Lower leg skin (tissue), 4 donors: ENCODE measurements around the gene BRD3OS. TPM values are rescaled to one million over a fixed set of nuclear protein-coding genes. Genes with fewer than 3 reads are reported as not detected.

Experiments used
- DNase-seq, 2 donors: peaks; one replicate each; pipeline ENCODE4 v3.0.0-alpha.2; 2019; ENCODE audit warnings: low spot score in 2 of 2
- H3K4me3 ChIP-seq: fragments of 200-600 bp; sonication (generic); 2 replicates; pipeline ENCODE4 v1.5.1; 2017; ENCODE audit warnings: mild to moderate bottlenecking, low read depth; ENCODE audit not compliant: poor library complexity, severe bottlenecking
- POLR2A ChIP-seq, 2 donors: fragments of 450-650 bp; IDR thresholded peaks; one replicate each; pipeline ENCODE4 v1.6.1; 2016 to 2017; ENCODE audit warnings: antibody characterized with exemption in 2 of 2, mild to moderate bottlenecking in 1 of 2, moderate library complexity in 1 of 2
- WGBS, 2 donors: methylation state at CpG; one replicate each; pipeline ENCODE4 v1.1.5; 2018; 5-methylcytosine and 5-hydroxymethylcytosine counted together
- intact Hi-C: fragments of 100-400 bp; cut with DNase I; formaldehyde crosslinking; loops from one replicate; pipeline ENCODE4 v1.15.0; 2023; ENCODE audit warnings: low total_unique reads
- total RNA-seq, 4 donors: library from RNA; depleted of rRNA; stranded (reverse); fragments of >200 nt; gene quantifications; one replicate each; pipeline ENCODE4 v1.1.0, GENCODE V29; 2016
- TF ChIP-seq, protein P1 (sequence below), 3 donors: fragments of 450-650 bp; IDR thresholded peaks; one replicate each; pipeline ENCODE4 v1.5.1; 2016; ENCODE audit warnings: antibody characterized with exemption in 3 of 3, mild to moderate bottlenecking in 3 of 3, moderate library complexity in 2 of 3

BRD3OS gene
- total RNA-seq, 4 donors from 2014 or later, result 2.5 to 11.0 (median 6.4) TPM

- intact Hi-C loops, result no loop called here
- no peak overlapping the region for H3K4me3 ChIP-seq
- TF ChIP-seq POLR2A (IDR thresholded peaks at IDR 0.05), result no peak
- TF ChIP-seq, protein P1, sequence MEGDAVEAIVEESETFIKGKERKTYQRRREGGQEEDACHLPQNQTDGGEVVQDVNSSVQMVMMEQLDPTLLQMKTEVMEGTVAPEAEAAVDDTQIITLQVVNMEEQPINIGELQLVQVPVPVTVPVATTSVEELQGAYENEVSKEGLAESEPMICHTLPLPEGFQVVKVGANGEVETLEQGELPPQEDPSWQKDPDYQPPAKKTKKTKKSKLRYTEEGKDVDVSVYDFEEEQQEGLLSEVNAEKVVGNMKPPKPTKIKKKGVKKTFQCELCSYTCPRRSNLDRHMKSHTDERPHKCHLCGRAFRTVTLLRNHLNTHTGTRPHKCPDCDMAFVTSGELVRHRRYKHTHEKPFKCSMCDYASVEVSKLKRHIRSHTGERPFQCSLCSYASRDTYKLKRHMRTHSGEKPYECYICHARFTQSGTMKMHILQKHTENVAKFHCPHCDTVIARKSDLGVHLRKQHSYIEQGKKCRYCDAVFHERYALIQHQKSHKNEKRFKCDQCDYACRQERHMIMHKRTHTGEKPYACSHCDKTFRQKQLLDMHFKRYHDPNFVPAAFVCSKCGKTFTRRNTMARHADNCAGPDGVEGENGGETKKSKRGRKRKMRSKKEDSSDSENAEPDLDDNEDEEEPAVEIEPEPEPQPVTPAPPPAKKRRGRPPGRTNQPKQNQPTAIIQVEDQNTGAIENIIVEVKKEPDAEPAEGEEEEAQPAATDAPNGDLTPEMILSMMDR (IDR thresholded peaks at IDR 0.05), result no peak
- WGBS, 2 donors, result 67 to 75% methylated on average over 19 to 28 of the region's 28 CpGs
- DNase-seq, result peak in 1 of 2 donors; percentile 80
Observed at GRCh38 chr9:134054891-134055811, 29.9 kb downstream of the BRD3OS start.

- peak; percentile 59 to 94 for DNase-seq
- 13 to 24% methylated on average over 6 to 7 of the region's 13 CpGs for WGBS, 2 donors
- no peak overlapping the region for H3K4me3 ChIP-seq
- intact Hi-C loops, result no loop called here
- no peak for TF ChIP-seq POLR2A (IDR thresholded peaks at IDR 0.05)
- TF ChIP-seq, protein P1 (IDR thresholded peaks at IDR 0.05), result no peak
Observed at GRCh38 chr9:134055981-134056461, 30.7 kb downstream of the BRD3OS start.

DNA sequence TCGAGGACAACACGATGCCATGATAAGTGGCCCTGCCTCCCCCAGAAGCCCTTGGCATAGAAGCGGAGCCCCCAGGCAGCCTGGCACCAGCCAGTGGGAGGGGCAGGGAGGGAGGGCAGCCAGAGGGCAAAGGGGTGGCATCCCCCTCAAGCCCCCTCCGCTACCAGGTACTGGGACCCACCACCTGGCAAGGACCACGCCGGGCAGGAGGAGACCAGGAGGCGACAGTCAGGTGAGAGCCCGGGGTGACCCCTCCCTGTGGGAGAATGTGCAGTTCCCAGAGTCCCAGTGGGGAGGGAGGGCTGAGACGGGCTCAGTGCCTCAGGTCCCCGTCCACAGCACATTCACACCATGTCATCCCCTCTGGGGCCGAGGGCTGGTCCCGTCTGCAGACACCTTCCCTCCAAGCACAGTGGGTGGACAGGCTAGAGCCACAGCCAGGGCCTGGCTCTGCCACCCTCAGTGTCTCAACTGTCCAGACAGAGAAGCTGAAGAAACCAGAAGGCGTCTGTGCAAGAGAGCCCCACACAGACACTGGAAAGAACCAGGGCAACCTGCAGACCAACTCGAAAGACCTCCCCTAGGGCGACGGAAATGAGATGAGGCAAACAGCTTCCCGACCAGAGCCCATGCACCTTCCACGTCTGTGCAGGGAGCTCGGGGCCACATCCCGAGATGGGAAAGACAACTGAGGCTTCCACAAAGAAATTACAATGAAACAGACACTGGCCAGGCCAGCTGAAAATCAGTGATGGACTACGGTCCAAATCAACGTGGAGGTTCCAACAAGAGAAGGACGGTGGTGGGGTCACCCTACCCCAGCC, 31.4 kb downstream of the BRD3OS start:
- DNase-seq, result no peak
- 51 to 61% methylated on average over 17 to 22 of the region's 23 CpGs for WGBS, 2 donors
- intact Hi-C loops, result no loop called here
- TF ChIP-seq, protein P1 (IDR thresholded peaks at IDR 0.05), result no peak
- no peak for TF ChIP-seq POLR2A (IDR thresholded peaks at IDR 0.05)
- H3K4me3 ChIP-seq, result no peak overlapping the region

DNA sequence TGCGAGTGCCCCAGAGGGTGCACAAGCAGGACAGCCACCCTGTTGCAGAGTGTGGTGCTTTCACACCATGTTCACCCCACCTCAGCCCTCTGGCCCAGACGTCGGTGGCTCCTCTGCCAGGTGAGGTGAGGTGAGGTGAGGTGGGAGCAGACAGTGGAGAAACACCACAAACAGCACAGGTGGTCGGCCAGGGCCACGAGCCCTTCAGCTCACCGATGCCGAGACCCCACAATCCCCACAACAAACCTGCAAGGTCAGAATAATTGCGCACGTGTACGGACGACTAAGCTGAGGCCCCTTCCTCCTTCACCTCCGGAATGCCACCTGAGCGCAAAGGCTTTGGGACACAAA, 32.0 kb downstream of the BRD3OS start:
- no peak for TF ChIP-seq POLR2A (IDR thresholded peaks at IDR 0.05)
- TF ChIP-seq, protein P1 (IDR thresholded peaks at IDR 0.05), result no peak
- no peak for DNase-seq
- intact Hi-C loops, result no loop called here
- 87 to 94% methylated on average over 13 of the region's 13 CpGs for WGBS, 2 donors
- no peak overlapping the region for H3K4me3 ChIP-seq

- DNase-seq, result peak in 1 of 2 donors; percentile 72
- WGBS, 2 donors, result 79 to 88% methylated on average over 19 to 25 of the region's 28 CpGs
- H3K4me3 ChIP-seq, result no peak overlapping the region
- intact Hi-C loops, result no loop called here
- no peak for TF ChIP-seq POLR2A (IDR thresholded peaks at IDR 0.05)
- TF ChIP-seq, protein P1 (IDR thresholded peaks at IDR 0.05), result no peak
Observed at GRCh38 chr9:134057751-134058701, 32.7 kb downstream of the BRD3OS start.
